Measurements from ENCODE around the gene ASB14. TPM values are rescaled to one million over a fixed set of nuclear protein-coding genes. Genes with fewer than 3 reads are reported as not detected.

ASB14 gene
- total and polyA plus RNA-seq, 3 donors from 2014 or later = 0.06 to 1.2 TPM; not detected in 1

GRCh38 chr3:57278237-57278636 is 14.2 kb downstream of the ASB14 start:
- H3K27ac ChIP-seq = no peak overlapping the region
- H3K9me3 ChIP-seq = no peaks in the 10 kb centered on the region
- WGBS, 2 donors = 96 to 100% methylated on average over 1 of the region's 1 CpG
- H3K36me3 ChIP-seq (ENCODE audit: low read depth, missing control alignments) = no peaks in the 10 kb centered on the region
- H3K27me3 ChIP-seq = no peaks in the 10 kb centered on the region
- DNase-seq = no peak
- H3K4me3 ChIP-seq = no peak overlapping the region
- intact Hi-C loops (cut with DNase I; ENCODE audit: low total_unique reads) = no loop called here
- H3K4me1 ChIP-seq = no peaks in the 10 kb centered on the region
- TF ChIP-seq, protein P1, sequence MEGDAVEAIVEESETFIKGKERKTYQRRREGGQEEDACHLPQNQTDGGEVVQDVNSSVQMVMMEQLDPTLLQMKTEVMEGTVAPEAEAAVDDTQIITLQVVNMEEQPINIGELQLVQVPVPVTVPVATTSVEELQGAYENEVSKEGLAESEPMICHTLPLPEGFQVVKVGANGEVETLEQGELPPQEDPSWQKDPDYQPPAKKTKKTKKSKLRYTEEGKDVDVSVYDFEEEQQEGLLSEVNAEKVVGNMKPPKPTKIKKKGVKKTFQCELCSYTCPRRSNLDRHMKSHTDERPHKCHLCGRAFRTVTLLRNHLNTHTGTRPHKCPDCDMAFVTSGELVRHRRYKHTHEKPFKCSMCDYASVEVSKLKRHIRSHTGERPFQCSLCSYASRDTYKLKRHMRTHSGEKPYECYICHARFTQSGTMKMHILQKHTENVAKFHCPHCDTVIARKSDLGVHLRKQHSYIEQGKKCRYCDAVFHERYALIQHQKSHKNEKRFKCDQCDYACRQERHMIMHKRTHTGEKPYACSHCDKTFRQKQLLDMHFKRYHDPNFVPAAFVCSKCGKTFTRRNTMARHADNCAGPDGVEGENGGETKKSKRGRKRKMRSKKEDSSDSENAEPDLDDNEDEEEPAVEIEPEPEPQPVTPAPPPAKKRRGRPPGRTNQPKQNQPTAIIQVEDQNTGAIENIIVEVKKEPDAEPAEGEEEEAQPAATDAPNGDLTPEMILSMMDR (IDR thresholded peaks at IDR 0.05) = no peak
- no peak for TF ChIP-seq POLR2A (IDR thresholded peaks at IDR 0.05)

- Histone ChIP-seq H3K4me1 (no peaks in the 10 kb centered on the region), H3K36me3 (ENCODE audit: low read depth, missing control alignments) (no peaks in the 10 kb centered on the region)
- WGBS, 2 donors = 90 to 93% methylated on average over 2 of the region's 2 CpGs
Observed at GRCh38 chr3:57275393-57275792, 17.1 kb downstream of the ASB14 start.

DNA sequence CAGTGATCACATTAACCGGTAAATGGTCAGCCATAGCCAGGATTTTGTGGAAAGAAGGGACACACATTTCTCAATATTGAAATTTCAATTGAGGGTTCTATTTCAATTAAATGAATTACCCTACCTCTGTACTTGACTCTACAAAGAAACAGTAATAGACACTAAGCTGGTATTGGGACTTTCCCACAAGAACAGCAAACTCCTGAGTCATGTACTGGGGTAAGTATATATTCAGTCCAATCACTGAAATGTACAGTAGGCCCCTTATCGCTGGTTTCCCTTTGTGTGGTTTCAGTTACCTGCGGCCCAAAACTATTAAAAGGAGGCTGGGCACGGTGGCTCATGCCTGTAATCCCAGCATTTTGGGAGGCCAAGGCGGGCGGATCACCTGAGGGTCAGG is 17.6 kb downstream of the ASB14 start:
- Histone ChIP-seq H3K4me3 (no peak overlapping the region), H3K4me1 (no peaks in the 10 kb centered on the region), H3K9me3 (no peaks in the 10 kb centered on the region), H3K27ac (no peak overlapping the region), H3K27me3 (no peaks in the 10 kb centered on the region), H3K36me3 (ENCODE audit: low read depth, missing control alignments) (no peaks in the 10 kb centered on the region)
- no peak for DNase-seq
- intact Hi-C loops (cut with DNase I; ENCODE audit: low total_unique reads) = no loop called here
- WGBS, 2 donors = 95 to 97% methylated on average over 6 of the region's 6 CpGs
- TF ChIP-seq, protein P1 (IDR thresholded peaks at IDR 0.05) = no peak
- TF ChIP-seq POLR2A (IDR thresholded peaks at IDR 0.05) = no peak

More at GRCh38 chr3:57275393-57275792, 17.1 kb downstream of the ASB14 start:
- no peak overlapping the region for H3K27ac ChIP-seq
- intact Hi-C loops (cut with DNase I; ENCODE audit: low total_unique reads) = no loop called here
- H3K9me3 ChIP-seq = no peaks in the 10 kb centered on the region
- H3K27me3 ChIP-seq = no peaks in the 10 kb centered on the region
- no peak for DNase-seq
- TF ChIP-seq POLR2A (IDR thresholded peaks at IDR 0.05) = no peak
- TF ChIP-seq, protein P1 (IDR thresholded peaks at IDR 0.05) = no peak
- no peak overlapping the region for H3K4me3 ChIP-seq

DNA sequence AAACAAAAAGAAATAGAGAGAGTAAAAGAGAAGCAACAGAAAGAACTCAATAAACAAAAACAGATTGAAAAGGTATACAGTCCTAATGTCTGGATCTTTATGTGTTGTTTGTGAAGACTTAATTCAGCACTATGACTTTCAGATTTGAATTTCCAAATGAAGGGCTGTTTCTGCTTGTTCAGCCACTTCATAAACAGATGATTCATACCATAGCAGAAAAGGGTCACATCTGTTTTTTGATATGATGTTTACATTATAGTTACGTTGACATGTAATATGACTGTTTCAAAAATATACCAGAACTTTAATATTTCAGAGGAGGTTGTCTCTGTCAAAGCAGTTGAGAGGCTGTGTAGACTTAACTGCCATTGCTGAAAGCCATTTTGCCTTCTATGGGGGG is 24.1 kb downstream of the ASB14 start:
- H3K36me3 ChIP-seq (ENCODE audit: low read depth, missing control alignments) = no peaks in the 10 kb centered on the region

GRCh38 chr3:57261929-57262328 is 30.6 kb downstream of the ASB14 start:
- DNase-seq = no peak
- no peak overlapping the region for H3K27ac ChIP-seq
- H3K36me3 ChIP-seq (ENCODE audit: low read depth, missing control alignments) = peaks cover 2% of the 10 kb centered on the region
- no peaks in the 10 kb centered on the region for H3K9me3 ChIP-seq
- no peak for TF ChIP-seq POLR2A (IDR thresholded peaks at IDR 0.05)
- TF ChIP-seq, protein P1 (IDR thresholded peaks at IDR 0.05) = no peak
- intact Hi-C loops (cut with DNase I; ENCODE audit: low total_unique reads) = no loop called here
- no peaks in the 10 kb centered on the region for H3K4me1 ChIP-seq
- no peaks in the 10 kb centered on the region for H3K27me3 ChIP-seq
- no peak overlapping the region for H3K4me3 ChIP-seq
- 93 to 94% methylated on average over 3 of the region's 3 CpGs for WGBS, 2 donors

More for the DNA sequence above, 24.1 kb downstream of the ASB14 start:
- Histone ChIP-seq H3K4me1 (no peaks in the 10 kb centered on the region), H3K27ac (no peak overlapping the region), H3K27me3 (no peaks in the 10 kb centered on the region), H3K4me3 (no peak overlapping the region), H3K9me3 (no peaks in the 10 kb centered on the region)
- TF ChIP-seq, protein P1 (IDR thresholded peaks at IDR 0.05) = no peak
- TF ChIP-seq POLR2A (IDR thresholded peaks at IDR 0.05) = no peak
- intact Hi-C loops (cut with DNase I; ENCODE audit: low total_unique reads) = no loop called here
- no peak for DNase-seq
- WGBS, 2 donors = 92 to 93% methylated on average over 1 of the region's 1 CpG
